ENCODE measurements around the gene TENT5A.

The TENT5A gene

GRCh38 chr6:81727876-81728517 is 24.5 kb downstream of the TENT5A start:
- Histone ChIP-seq H2AFZ (no peak overlapping the region), H3K9ac (no peak overlapping the region), H3K4me1 (no peaks in the 10 kb centered on the region), H3K79me2 (no peaks in the 10 kb centered on the region), H3K4me3 (ENCODE audit: low read depth, low read length) (no peak overlapping the region), H3K36me3 (ENCODE audit: control insufficient read depth, insufficient read depth, low read length) (no peaks in the 10 kb centered on the region), H3K27ac (no peak overlapping the region), H3K4me2 (ENCODE audit: low read length) (no peak overlapping the region), H3K27me3 (ENCODE audit: control insufficient read depth, insufficient read depth, low read length) (no peaks in the 10 kb centered on the region), H3K9me3 (ENCODE audit: control insufficient read depth, low read length) (no peaks in the 10 kb centered on the region)
- TF ChIP-seq CTCF (IDR thresholded peaks at IDR 0.05), result no peak

- H3K36me3 ChIP-seq (ENCODE audit: control insufficient read depth, insufficient read depth, low read length), result no peaks in the 10 kb centered on the region
- no peak overlapping the region for H3K4me3 ChIP-seq (ENCODE audit: low read depth, low read length)
- H3K4me1 ChIP-seq, result no peaks in the 10 kb centered on the region
- H3K27ac ChIP-seq, result no peak overlapping the region
- TF ChIP-seq CTCF (IDR thresholded peaks at IDR 0.05), result no peak
- no peak overlapping the region for H3K4me2 ChIP-seq (ENCODE audit: low read length)
- no peaks in the 10 kb centered on the region for H3K79me2 ChIP-seq
- H3K9me3 ChIP-seq (ENCODE audit: control insufficient read depth, low read length), result no peaks in the 10 kb centered on the region
- no peaks in the 10 kb centered on the region for H3K27me3 ChIP-seq (ENCODE audit: control insufficient read depth, insufficient read depth, low read length)
- no peak overlapping the region for H3K9ac ChIP-seq
- no peak overlapping the region for H2AFZ ChIP-seq
Measured at GRCh38 chr6:81725127-81725526, 27.4 kb downstream of the TENT5A start.

GRCh38 chr6:81722506-81723223 is 29.8 kb downstream of the TENT5A start:
- TF ChIP-seq CTCF (IDR thresholded peaks at IDR 0.05), result no peak

GRCh38 chr6:81720427-81720826 is 32.1 kb downstream of the TENT5A start:
- H3K9me3 ChIP-seq (ENCODE audit: control insufficient read depth, low read length), result no peaks in the 10 kb centered on the region
- no peak for TF ChIP-seq CTCF (IDR thresholded peaks at IDR 0.05)
- H3K27me3 ChIP-seq (ENCODE audit: control insufficient read depth, insufficient read depth, low read length), result no peaks in the 10 kb centered on the region

More at GRCh38 chr6:81722506-81723223, 29.8 kb downstream of the TENT5A start:
- Histone ChIP-seq H2AFZ (no peak overlapping the region), H3K79me2 (no peaks in the 10 kb centered on the region), H3K27me3 (ENCODE audit: control insufficient read depth, insufficient read depth, low read length) (no peaks in the 10 kb centered on the region), H3K9ac (no peak overlapping the region), H3K27ac (no peak overlapping the region), H3K36me3 (ENCODE audit: control insufficient read depth, insufficient read depth, low read length) (no peaks in the 10 kb centered on the region), H3K9me3 (ENCODE audit: control insufficient read depth, low read length) (no peaks in the 10 kb centered on the region), H3K4me1 (no peaks in the 10 kb centered on the region), H3K4me3 (ENCODE audit: low read depth, low read length) (no peak overlapping the region), H3K4me2 (ENCODE audit: low read length) (no peak overlapping the region)

More at GRCh38 chr6:81720427-81720826, 32.1 kb downstream of the TENT5A start:
- H3K79me2 ChIP-seq, result no peaks in the 10 kb centered on the region
- no peak overlapping the region for H3K4me3 ChIP-seq (ENCODE audit: low read depth, low read length)
- H3K9ac ChIP-seq, result no peak overlapping the region
- H3K36me3 ChIP-seq (ENCODE audit: control insufficient read depth, insufficient read depth, low read length), result no peaks in the 10 kb centered on the region
- no peak overlapping the region for H3K4me2 ChIP-seq (ENCODE audit: low read length)
- H3K27ac ChIP-seq, result no peak overlapping the region
- no peak overlapping the region for H2AFZ ChIP-seq
- H3K4me1 ChIP-seq, result no peaks in the 10 kb centered on the region

Measured in parathyroid adenoma (tissue), 2 donors.